NCI-H2107 (cell line): ENCODE data around the gene ARMCX2.
"Not testable (repeated sequence)": the region's sequence is repeated elsewhere in the genome, so short reads cannot be mapped to it uniquely, and the experiment has no call there.

Source experiments
- DNase-seq: peaks from one replicate; lab custom pipeline; 2025; lab: John Stamatoyannopoulos, UW

ARMCX2 gene

DNA sequence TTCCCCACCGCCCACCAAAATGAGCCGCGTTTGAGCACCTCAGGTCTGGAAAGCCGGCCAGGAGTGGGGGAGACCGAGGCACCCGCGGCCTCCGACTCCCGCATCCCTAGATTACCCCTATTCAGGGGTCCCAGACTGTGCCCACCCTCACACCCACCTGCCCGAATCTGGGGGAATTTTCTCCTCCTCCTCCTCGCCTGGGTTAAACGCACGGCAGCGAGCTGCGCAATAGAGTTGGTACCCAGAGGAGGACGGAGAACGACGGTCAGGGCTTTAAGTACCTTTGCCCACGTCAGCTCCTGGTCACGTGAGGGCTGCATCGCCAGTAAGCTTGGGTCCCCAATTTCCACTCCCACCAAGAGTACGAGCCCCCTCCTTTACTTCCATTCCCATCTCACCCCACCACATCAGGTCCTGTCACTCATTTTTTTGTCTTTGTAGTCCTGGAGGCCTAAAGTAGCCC is at the start of gene ARMCX2:
Gene ARMCX2 (minus strand): TSS at position 250 of the 463 bp plus-strand sequence. CDS start 2,262 bp downstream, outside the sequence.
- DNase-seq: peak; percentile 20

DNA sequence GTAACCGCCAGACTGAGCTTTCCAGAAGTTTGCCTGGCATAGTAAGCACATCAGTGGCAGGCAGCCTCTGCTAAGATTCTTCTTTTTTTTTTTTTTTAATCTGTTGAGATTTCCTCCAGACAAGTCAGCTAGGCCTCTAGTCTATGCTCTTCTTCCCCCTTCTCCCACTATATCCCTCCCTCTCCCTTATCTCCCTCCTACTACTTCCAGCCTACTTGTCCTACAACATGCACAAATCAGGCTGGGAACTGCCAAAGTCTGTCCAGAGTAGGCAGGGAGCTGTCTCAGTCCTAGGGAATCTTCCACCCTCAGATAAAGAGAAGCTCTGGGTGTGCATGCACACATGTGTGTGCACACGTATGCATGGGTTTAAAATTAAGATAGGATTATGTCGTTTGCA is 49.7 kb upstream of the ARMCX2 start:
- no peak for DNase-seq

DNA sequence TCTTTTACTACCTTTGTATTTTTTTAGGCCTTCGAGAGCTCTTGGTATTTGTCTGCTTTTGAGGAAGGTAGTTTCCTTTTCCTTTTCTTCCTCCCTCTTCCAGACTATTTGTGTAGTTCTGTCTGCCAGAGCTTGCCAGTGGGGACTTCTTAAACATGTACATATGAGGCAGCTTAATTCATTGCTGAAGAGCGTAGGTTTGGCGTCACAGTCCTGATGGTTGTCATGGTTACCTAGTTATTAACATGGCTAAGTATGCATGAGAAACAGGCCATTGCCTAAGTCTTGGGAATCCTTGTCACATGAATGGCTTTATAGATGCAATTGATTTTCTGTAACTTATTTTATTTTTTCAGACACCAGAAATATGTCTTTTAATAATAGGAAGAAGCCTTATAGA is 48.5 kb upstream of the ARMCX2 start:
- DNase-seq: no peak

DNA sequence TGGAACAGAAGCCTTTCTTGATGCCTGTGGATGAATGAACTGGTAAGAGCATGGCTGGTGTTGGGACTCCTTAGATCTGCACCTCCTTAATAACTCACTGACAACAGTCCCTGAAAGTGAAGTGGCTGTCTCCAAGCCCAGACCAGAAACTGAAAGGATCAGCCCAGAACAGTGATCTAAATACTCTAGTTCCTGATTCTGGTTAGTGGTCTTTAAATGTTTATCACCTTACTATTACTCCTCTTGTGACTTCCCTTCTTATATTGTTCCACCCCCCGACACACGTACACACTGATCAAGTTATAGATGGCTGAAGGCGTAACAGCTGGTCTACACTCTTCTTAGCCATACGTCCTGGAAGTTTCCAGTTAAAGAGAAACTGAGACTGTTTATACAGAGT is 33.8 kb upstream of the ARMCX2 start:
- no peak for DNase-seq

DNA sequence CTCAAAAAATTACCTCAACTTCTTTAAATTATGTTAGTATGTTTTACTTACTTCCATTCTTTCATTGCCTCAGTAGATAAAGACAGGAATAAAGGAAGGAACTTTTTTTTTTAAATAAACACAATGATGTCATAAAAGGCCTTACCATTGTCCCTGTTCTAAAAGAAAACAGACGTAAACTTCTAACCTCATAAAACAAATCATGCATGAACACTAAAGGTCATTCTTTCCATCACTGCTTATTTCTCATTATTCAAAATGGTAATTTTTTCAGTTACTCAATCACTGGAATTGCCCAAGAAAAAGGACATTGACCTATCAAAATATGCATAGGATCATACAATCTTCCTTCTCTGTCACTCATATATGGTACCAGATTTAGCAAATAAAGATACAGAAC is 32.2 kb upstream of the ARMCX2 start:
- no peak for DNase-seq

DNA sequence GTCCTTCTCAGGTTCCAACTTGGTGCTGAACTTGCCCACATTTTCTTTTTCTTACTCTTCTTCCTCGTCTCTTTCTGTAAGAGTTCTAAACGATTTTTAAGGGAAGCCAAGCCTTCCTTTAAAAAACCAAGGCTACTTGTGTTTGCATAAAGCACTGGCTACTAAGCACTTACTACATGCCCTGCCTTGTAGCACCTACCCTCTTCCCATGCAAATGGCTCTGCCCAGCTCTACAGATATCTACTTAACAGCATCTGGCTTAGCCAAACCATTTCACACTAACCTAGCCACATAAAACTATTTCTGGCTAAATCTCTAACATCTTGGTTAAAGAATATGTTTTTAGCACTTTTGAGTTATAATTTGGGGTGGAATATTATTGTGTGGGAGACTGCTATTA is 26.9 kb upstream of the ARMCX2 start:
- DNase-seq: no peak

DNA sequence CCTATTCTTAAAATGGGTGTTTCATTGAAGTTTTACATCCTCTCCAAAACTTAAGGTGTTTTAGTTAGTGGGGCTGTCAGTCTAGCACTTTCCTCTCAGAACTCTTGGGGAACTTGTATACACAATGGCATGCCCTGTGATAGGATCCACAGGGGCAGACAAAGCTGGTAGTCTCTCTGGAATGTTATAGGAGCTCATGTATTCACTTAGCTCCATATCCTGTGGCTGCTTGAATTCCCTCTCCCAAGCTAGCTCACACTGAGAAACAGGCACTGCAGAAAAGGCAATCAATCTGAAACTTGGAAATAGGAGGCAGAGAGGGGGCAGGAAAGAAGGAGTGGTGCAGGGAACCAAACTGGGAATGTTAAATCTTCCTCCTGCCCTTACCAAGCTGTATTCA is 26.3 kb upstream of the ARMCX2 start:
- DNase-seq: no peak

DNA sequence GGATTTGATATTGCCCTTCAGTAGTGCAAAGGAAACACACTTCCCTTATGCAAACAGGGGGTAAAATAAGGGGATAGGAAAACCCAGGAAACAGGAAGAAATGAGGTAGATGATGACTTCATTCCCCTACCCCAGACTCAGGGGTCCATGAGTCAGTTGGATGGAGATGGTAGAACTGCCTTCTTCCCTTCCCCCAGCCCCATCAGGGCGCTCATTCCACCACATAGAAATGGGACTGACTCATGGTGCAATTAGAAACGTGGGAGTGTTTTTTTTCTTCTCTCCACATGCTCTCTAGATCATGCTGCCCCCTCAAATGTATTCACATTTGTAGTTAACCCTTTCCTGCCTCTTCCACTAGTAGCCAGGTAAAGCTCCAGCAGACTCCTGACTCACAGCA is 23.1 kb upstream of the ARMCX2 start:
- no peak for DNase-seq

DNA sequence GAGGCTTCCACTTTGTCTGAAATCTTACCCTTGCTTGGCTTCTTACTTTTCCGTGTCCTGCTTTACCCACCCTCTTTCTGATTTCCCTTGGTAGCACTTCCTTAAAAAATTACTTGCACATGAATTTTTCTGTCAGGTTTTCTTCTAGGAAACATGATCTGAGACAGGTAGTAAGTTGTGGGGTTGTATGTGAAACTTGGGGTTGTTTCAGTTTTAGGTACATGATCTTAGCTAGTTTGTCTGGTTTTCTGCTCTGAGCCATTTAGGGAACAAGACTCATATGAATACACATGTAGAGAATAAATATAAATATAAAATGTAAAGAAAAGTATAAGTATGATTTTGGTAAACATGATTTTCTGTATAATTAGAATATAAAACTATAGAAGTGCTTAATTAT is 17.4 kb upstream of the ARMCX2 start:
- no peak for DNase-seq

DNA sequence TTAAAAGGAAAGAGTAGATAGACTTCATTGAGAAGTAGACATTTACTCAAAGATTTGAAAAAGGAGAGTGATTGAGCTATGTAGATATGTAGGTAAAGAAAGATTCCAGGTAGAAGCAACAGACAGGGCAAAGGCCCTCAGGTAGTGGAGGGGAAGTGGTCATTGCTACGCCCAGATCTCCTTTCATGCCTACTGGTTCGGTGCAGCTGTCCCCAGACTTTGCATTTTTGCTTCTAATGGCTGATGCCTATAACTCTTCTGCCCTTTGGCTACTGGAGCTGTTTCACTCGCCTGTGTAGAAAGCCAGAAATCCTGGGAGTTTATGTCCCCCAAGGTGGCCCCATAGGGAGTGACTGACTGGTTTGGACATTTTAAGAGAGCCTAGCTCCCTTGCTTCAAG is 16.9 kb upstream of the ARMCX2 start:
- DNase-seq: no peak

DNA sequence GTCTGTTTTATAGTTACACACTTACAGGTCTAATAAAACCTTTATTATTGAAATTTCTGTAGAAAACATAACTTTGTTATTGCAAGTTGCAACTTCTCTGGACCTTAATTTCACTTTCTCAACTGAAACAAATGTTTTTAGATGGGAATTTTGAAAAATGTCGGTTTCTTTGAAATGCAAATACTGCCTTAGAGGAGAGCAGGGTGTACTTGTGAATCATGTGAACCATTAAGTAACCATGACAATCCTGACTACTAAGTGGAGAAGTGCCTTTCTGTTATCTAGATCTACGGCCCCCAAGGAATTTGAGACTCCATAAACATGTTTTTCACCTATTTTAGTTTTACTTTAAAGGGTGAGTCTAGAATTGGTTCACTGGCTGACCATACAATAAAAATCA is 8.5 kb upstream of the ARMCX2 start:
- no peak for DNase-seq

DNA sequence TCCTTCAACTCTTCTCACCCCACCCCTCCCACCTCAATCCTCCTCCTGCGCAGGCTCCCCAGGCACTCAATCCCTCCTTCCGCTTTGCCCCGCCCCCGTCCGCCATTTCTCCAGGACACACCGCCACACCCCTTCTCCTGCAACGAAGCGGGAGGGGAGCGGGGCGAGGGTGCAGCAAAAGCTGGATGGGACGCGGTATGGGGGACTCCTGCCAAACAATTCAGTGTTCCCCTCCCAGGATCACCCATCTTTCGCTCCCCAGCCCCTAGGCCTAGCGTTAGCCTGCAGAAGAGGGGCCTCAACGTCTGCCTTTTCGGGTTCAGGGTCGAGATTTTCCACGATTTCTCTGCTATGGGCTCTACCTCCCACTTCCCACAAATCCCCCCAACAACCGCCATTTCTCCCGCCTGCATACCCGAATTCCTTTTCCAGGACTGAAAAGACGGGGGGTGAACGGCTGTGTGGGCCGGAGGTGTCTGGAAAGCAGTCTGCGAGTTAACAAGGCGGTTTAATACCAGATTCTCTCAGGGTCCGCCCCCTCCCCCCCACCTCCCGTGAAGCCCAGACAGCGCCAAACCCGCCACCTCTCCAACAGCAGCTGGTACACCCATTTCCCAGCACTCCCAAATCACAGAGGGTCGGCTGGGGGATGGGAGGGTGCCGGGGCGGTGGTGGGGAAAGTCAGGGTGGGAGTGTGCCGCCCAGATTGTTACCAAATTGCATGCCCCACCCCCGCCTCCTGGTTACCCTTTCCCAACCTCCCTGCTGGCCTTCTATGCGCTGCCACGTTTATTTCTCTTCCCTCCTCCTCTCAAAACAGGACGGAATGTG is 774 bp downstream of the ARMCX2 start:
- peak; percentile 66 for DNase-seq

DNA sequence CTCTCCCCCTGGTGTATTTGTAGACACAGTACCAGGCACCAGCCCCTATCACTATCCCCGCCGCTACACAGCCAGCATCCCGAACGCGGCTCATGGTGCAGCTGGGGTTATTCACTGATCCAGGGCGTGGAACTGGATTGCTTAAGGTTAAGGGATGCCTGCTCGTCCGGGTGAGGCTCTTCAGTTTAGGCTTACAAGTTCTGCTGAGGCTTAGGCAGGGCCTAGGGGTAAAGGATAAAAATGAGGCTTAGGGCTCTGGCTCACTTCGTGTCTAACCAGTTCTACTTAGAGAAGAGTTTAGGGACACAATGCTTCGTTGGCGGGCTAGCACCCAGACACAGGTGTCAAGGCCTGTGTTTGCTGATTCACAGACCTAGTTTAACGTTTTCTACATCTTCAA is 2.2 kb downstream of the ARMCX2 start:
- no peak for DNase-seq

DNA sequence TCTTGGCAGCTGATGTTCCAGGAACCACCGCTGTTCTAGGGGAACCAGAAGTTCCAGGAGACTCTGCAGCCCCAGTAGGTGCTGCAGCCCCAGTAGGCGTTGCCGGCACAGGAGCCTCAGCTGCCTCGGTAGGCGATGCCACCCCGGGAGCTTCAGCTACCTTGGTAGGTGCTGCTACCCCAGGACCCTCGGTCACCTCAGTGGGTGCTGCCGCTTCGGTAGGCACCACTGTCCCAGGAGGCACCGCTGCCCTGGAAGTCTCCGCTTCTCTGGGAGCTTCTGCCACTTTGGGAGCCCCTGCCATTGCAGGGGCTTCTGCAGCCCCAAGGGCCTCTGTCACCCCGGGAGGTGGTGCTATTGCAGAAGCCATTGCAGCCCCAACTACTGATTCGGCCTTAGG is 2.8 kb downstream of the ARMCX2 start:
- no peak for DNase-seq

DNA sequence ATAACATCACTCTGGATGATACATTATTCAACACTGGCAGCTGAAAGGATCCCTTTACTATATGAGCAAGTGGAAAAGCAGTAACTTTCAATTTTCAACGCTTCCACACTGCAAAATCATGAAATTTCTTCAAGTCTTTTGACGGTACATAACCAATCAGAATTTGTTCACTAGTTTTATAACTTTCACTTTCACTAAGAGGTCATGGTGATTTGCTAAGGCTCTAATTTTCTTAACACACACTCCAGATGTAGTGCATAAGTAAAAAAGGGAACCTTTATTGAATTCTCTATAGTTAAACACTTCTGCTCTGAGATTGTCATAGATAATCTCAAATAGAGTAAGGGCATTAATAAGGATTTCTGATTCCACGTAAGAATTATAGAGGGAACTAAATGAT is 4.1 kb downstream of the ARMCX2 start:
- DNase-seq: no peak

DNA sequence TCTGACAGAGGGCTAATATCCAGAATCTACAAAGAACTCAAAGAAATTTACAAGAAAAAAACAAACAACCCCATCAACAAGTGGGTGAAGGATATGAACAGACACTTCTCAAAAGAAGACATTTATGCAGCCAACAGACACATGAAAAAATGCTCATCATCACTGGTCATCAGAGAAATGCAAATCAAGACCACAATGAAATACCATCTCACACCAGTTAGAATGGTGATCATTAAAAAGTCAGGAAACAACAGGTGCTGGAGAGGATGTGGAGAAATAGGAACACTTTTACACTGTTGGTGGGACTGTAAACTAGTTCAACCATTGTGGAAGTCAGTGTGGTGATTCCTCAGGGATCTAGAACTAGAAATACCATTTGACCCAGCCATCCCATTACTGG is 11.9 kb downstream of the ARMCX2 start:
- not testable (repeated sequence) for DNase-seq

DNA sequence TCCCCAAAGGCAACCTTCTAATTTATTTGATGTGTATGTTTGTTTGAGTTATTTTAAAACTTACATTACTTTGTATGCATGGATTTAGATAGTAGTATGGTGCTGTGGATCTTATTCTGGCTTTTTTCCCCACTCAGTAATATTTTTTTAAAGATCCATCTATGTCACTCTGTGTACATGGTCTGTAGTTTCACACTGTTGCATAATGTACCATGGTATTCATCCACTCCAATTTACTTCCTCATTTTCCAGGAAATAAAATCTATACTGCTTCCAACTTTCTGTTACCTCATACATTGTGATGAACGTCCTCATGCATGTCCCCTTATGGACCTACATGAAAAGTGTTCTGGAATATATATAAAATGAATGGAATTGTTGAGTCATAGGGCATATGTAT is 17.6 kb downstream of the ARMCX2 start:
- DNase-seq: no peak

DNA sequence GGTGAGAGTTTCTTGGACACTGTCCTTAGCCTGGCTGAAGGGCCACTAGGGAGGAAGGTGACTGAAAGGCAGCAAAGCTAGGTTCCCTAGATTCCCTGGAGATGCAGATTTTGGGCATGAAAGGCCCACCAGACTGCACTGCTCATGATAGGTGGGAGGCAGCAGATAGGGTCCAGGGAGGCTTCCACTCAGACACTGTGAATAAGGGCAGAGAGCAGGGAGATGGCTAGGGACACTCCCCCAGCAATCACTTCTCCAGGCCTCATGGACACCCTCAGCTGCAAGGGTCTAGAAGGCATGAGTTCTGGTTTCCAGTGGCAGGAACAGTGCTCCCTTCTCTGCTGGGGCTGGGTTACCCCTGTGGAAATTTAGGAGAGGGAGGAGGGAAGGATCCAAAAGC is 20.1 kb downstream of the ARMCX2 start:
- no peak for DNase-seq

DNA sequence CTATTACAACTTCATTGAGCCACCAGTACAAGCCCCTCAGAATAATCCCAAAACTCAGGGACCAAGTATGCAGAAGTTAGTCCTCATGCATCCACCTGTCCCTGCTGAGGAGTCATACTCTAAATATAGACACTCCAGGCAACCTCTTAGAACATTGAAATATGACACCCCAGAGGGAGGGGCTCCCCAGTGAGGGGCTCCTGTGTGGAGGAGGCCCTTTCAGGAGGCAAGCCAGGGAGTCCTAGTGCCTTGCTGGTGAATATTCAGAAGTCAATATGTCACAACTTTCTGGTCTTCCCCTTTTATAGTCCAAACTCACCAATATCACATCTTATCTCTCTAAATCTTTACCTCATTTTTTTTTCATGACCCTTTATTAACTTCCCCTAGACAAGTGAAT is 40.3 kb downstream of the ARMCX2 start:
- DNase-seq: peak; percentile 73

DNA sequence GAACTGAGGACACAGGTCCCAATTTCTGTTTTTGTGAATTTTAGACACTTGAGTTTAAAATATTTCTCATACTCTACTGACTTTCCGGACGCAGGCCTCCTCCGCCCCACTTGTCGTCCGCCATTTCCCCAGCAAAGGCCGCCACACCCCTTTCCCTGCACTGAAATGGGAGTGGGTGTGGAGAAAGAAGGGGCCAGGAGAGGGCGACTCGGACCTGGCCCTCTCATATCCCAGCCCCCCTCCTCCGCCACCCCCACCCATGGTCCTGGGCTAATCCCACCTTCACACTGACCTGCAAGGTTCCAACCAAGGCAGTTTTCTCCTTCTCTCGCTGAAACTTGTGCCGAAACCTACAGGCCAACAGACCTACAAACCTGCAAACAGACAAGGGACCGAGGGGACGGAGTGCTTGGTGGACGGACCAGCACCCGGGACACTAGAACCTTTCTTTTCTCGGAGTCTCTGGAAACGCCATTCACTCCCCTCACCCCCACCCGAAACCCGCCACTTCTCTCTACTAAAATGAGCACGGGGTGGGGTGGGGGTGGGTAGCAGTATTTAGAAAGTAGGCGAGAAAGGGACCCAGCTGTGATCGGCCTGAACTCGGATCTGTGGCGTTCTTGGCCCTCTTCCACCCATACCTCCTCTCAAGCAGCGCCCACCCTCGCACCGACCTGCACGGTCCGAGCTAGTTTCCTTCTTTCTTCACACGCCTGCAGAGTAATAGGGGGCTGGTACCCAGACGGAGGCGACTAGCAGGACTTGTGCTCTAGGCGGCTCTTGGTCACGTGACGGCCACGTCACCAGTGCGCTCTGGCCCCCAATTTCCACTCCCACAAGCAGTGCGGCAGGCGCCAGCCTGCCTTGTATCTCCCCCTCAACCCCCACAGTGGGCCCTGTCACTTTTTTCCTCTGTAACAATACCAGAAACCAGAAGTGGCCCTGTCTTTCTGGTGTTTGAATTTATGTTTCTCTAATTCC is 42.1 kb downstream of the ARMCX2 start, which contains the start of gene ARMCX6:
Gene ARMCX6 (minus strand): TSS at position 790 of the 981 bp plus-strand sequence. CDS start 1,380 bp downstream, outside the sequence.
- peak; percentile 39 for DNase-seq

DNA sequence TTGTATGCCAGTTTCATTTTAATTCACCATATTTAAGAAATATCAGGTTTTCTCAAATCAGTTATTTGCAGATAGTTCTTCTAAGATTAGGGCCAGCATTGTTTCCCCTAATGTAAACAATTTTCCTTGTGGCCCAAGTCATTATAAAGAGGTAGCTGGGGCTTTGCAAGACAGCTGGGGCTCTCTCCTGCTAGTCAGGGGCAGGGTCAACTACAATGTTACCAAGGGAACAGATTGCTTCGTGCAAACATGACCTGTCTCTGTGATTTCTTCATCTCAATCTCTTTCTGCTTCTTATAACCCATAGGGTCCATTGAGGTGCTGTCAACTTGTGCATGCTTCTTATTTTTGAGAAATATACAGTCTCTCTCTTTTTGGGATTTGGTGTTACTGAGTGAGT is 53.9 kb downstream of the ARMCX2 start:
- no peak for DNase-seq
